ENCODE measurements around the gene DAGLA.

GRCh38 chr11:61684870-61685616, 4.9 kb downstream of the DAGLA start:
- TF ChIP-seq, protein P1, sequence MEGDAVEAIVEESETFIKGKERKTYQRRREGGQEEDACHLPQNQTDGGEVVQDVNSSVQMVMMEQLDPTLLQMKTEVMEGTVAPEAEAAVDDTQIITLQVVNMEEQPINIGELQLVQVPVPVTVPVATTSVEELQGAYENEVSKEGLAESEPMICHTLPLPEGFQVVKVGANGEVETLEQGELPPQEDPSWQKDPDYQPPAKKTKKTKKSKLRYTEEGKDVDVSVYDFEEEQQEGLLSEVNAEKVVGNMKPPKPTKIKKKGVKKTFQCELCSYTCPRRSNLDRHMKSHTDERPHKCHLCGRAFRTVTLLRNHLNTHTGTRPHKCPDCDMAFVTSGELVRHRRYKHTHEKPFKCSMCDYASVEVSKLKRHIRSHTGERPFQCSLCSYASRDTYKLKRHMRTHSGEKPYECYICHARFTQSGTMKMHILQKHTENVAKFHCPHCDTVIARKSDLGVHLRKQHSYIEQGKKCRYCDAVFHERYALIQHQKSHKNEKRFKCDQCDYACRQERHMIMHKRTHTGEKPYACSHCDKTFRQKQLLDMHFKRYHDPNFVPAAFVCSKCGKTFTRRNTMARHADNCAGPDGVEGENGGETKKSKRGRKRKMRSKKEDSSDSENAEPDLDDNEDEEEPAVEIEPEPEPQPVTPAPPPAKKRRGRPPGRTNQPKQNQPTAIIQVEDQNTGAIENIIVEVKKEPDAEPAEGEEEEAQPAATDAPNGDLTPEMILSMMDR (IDR thresholded peaks at IDR 0.05) = no peak
- TF ChIP-seq POLR2A (IDR thresholded peaks at IDR 0.05) = no peak
